ENCODE data around the gene CLTCL1. TPM values are rescaled to one million over a fixed set of nuclear protein-coding genes. Genes with fewer than 3 reads are reported as not detected.

The CLTCL1 gene
- total RNA-seq, 1 donor = 1.7 TPM

- H3K27me3 ChIP-seq (ENCODE audit: insufficient read depth, low read length) = peaks cover under 1% of the 10 kb centered on the region
- no peaks in the 10 kb centered on the region for H3K9me3 ChIP-seq (ENCODE audit: low read depth, low read length)
- H3K4me1 ChIP-seq (ENCODE audit: insufficient read depth, low read length) = peaks cover 11% of the 10 kb centered on the region
- H3K4me3 ChIP-seq (ENCODE audit: low read length) = no peak overlapping the region
These were observed 149.1 kb downstream of the CLTCL1 start for GRCh38 chr22:19142394-19142793.

DNA sequence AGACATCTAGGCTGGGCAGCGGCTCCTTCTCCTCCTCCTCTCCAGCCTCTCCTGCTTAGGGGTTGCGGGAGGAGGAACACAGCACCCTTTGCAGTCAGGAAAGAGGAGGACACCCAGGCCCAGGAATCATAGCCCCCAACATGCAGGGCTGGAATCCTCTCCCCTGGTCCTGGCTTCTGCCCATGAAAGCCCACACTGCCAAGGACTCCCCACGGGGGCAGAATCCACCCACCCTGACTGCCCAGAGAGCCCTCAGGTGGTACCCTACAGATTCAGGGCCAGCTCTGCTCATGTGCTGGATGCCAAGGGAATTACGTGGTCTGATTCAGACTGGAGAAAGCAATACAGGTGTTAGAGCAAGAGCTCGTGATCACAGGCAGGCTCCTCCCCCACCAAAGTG lies 151.5 kb downstream of the CLTCL1 start:
- no peaks in the 10 kb centered on the region for H3K9me3 ChIP-seq (ENCODE audit: low read depth, low read length)
- no peak overlapping the region for H3K4me3 ChIP-seq (ENCODE audit: low read length)
- H3K27me3 ChIP-seq (ENCODE audit: insufficient read depth, low read length) = no peaks in the 10 kb centered on the region
- peaks cover 11% of the 10 kb centered on the region for H3K4me1 ChIP-seq (ENCODE audit: insufficient read depth, low read length)

- Histone ChIP-seq H3K4me1 (ENCODE audit: insufficient read depth, low read length) (peaks cover 9% of the 10 kb centered on the region), H3K9me3 (ENCODE audit: low read depth, low read length) (no peaks in the 10 kb centered on the region), H3K27me3 (ENCODE audit: insufficient read depth, low read length) (no peaks in the 10 kb centered on the region), H3K4me3 (ENCODE audit: low read length) (no peak overlapping the region)
These were observed 152.5 kb downstream of the CLTCL1 start for GRCh38 chr22:19139001-19139356.

- no peaks in the 10 kb centered on the region for H3K27me3 ChIP-seq (ENCODE audit: insufficient read depth, low read length)
These were observed 153.1 kb downstream of the CLTCL1 start for GRCh38 chr22:19138217-19139000.

GRCh38 chr22:19137384-19138216 lies 153.9 kb downstream of the CLTCL1 start:
- Histone ChIP-seq H3K4me3 (ENCODE audit: low read length) (no peak overlapping the region), H3K4me1 (ENCODE audit: insufficient read depth, low read length) (no peaks in the 10 kb centered on the region), H3K9me3 (ENCODE audit: low read depth, low read length) (no peaks in the 10 kb centered on the region), H3K27me3 (ENCODE audit: insufficient read depth, low read length) (no peaks in the 10 kb centered on the region)

More at GRCh38 chr22:19138217-19139000, 153.1 kb downstream of the CLTCL1 start:
- H3K9me3 ChIP-seq (ENCODE audit: low read depth, low read length) = no peaks in the 10 kb centered on the region
- H3K4me1 ChIP-seq (ENCODE audit: insufficient read depth, low read length) = peaks cover 3% of the 10 kb centered on the region
- H3K4me3 ChIP-seq (ENCODE audit: low read length) = no peak overlapping the region

DNA sequence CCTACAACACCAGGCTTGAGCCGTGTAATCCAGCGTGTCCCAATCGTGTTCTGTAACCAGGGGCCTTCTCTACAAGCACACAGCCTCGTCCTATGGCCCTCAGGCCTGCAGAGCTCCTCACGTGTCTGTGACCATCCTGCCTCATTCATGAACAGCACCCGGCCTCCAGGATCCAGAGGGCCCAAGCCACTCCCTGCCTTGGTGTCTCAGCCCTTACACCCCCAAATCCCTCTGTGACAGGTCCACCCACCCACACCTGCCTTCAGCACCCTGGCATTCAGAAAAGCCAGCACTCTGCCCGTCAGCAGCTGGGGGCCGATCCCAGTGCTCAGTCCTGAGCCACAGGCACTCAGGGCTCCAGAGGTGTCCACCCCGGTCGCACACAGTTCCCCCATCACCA lies 154.6 kb downstream of the CLTCL1 start:
- no peaks in the 10 kb centered on the region for H3K27me3 ChIP-seq (ENCODE audit: insufficient read depth, low read length)
- no peak overlapping the region for H3K4me3 ChIP-seq (ENCODE audit: low read length)
- no peaks in the 10 kb centered on the region for H3K4me1 ChIP-seq (ENCODE audit: insufficient read depth, low read length)
- no peaks in the 10 kb centered on the region for H3K9me3 ChIP-seq (ENCODE audit: low read depth, low read length)

DNA sequence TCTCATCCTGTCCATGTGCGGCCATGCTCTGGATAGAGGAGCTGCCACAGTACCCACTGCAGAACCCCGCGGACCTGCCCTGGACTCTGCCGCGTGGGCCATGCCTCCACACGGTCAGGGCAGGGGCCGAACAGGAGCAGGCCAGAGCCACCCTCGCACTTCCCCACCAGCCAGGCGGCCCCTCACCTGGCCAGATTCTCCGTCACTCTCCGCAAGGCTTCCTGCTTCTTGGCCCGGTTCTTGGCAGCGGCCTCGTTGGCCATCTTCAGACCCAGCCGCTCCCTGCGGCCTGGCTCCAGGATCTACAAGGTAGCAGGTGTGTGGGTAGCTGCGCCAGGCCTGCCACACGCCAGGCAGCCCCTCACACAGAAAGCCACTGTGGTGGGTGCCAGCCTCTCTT lies 156.6 kb downstream of the CLTCL1 start:
- Histone ChIP-seq H3K4me3 (ENCODE audit: low read length) (no peak overlapping the region), H3K9me3 (ENCODE audit: low read depth, low read length) (no peaks in the 10 kb centered on the region), H3K4me1 (ENCODE audit: insufficient read depth, low read length) (no peaks in the 10 kb centered on the region), H3K27me3 (ENCODE audit: insufficient read depth, low read length) (no peaks in the 10 kb centered on the region)

GRCh38 chr22:19134176-19134831 lies 157.2 kb downstream of the CLTCL1 start:
- H3K4me1 ChIP-seq (ENCODE audit: insufficient read depth, low read length) = no peaks in the 10 kb centered on the region
- H3K9me3 ChIP-seq (ENCODE audit: low read depth, low read length) = no peaks in the 10 kb centered on the region
- no peaks in the 10 kb centered on the region for H3K27me3 ChIP-seq (ENCODE audit: insufficient read depth, low read length)
- H3K4me3 ChIP-seq (ENCODE audit: low read length) = no peak overlapping the region

- no peak overlapping the region for H3K4me3 ChIP-seq (ENCODE audit: low read length)
- H3K27me3 ChIP-seq (ENCODE audit: insufficient read depth, low read length) = no peaks in the 10 kb centered on the region
- H3K9me3 ChIP-seq (ENCODE audit: low read depth, low read length) = no peaks in the 10 kb centered on the region
- H3K4me1 ChIP-seq (ENCODE audit: insufficient read depth, low read length) = no peaks in the 10 kb centered on the region
These were observed 158.0 kb downstream of the CLTCL1 start for GRCh38 chr22:19133561-19133960.

- no peaks in the 10 kb centered on the region for H3K27me3 ChIP-seq (ENCODE audit: insufficient read depth, low read length)
- no peaks in the 10 kb centered on the region for H3K9me3 ChIP-seq (ENCODE audit: low read depth, low read length)
- no peak overlapping the region for H3K4me3 ChIP-seq (ENCODE audit: low read length)
These were observed 158.7 kb downstream of the CLTCL1 start for GRCh38 chr22:19132693-19133400.

DNA sequence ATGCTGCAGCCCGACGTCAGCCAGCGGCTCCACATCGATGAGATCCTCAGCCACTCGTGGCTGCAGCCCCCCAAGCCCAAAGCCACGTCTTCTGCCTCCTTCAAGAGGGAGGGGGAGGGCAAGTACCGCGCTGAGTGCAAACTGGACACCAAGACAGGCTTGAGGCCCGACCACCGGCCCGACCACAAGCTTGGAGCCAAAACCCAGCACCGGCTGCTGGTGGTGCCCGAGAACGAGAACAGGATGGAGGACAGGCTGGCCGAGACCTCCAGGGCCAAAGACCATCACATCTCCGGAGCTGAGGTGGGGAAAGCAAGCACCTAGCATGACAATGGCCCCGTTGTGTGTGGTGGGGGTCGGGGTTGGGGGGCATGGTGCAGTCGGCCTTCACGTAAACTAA lies 159.4 kb downstream of the CLTCL1 start:
- no peaks in the 10 kb centered on the region for H3K4me1 ChIP-seq (ENCODE audit: insufficient read depth, low read length)
- H3K4me3 ChIP-seq (ENCODE audit: low read length) = no peak overlapping the region
- no peaks in the 10 kb centered on the region for H3K27me3 ChIP-seq (ENCODE audit: insufficient read depth, low read length)
- H3K9me3 ChIP-seq (ENCODE audit: low read depth, low read length) = no peaks in the 10 kb centered on the region

More at GRCh38 chr22:19132693-19133400, 158.7 kb downstream of the CLTCL1 start:
- no peaks in the 10 kb centered on the region for H3K4me1 ChIP-seq (ENCODE audit: insufficient read depth, low read length)

DNA sequence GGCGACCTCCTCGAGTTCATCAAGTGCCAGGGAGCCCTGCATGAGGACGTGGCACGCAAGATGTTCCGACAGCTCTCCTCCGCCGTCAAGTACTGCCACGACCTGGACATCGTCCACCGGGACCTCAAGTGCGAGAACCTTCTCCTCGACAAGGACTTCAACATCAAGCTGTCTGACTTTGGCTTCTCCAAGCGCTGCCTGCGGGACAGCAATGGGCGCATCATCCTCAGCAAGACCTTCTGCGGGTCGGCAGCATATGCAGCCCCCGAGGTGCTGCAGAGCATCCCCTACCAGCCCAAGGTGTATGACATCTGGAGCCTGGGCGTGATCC lies 159.9 kb downstream of the CLTCL1 start:
- H3K27me3 ChIP-seq (ENCODE audit: insufficient read depth, low read length) = no peaks in the 10 kb centered on the region

GRCh38 chr22:19130959-19131684 lies 160.4 kb downstream of the CLTCL1 start, which contains the start of gene TSSK2:
TSSK2 (plus strand) TSS chr22:19131308; CDS start chr22:19131400, 92 bp downstream.
- no peaks in the 10 kb centered on the region for H3K4me1 ChIP-seq (ENCODE audit: insufficient read depth, low read length)
- H3K4me3 ChIP-seq (ENCODE audit: low read length) = no peak within 1 kb of the TSS
- no peaks in the 10 kb centered on the region for H3K27me3 ChIP-seq (ENCODE audit: insufficient read depth, low read length)
- no peaks in the 10 kb centered on the region for H3K9me3 ChIP-seq (ENCODE audit: low read depth, low read length)

More for the DNA sequence above, 159.9 kb downstream of the CLTCL1 start:
- no peaks in the 10 kb centered on the region for H3K9me3 ChIP-seq (ENCODE audit: low read depth, low read length)
- no peaks in the 10 kb centered on the region for H3K4me1 ChIP-seq (ENCODE audit: insufficient read depth, low read length)
- H3K4me3 ChIP-seq (ENCODE audit: low read length) = no peak overlapping the region

DNA sequence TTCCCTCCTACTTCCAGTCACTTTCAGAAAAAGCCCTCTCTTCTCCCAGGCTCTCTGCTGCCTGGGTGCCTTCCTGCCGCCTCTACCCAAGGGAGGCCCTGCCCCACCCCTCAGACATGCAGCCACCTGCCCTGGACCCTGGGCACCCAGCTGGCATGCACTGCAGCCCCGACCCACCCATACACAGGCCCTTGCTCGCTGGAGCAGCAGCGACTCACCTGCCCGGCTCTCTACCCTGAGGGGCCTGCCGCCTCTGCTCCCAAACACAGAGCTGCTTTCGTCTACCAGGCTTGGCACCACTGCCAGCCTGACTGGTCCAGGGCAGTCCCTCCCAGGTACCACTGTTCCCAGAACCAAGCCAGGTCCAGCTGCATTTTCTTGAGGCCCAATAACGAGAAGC lies 161.6 kb downstream of the CLTCL1 start:
- H3K9me3 ChIP-seq (ENCODE audit: low read depth, low read length) = no peaks in the 10 kb centered on the region
- H3K27me3 ChIP-seq (ENCODE audit: insufficient read depth, low read length) = no peaks in the 10 kb centered on the region
- H3K4me3 ChIP-seq (ENCODE audit: low read length) = no peak overlapping the region
- no peaks in the 10 kb centered on the region for H3K4me1 ChIP-seq (ENCODE audit: insufficient read depth, low read length)
